H9 (cell line): ENCODE results near the gene SBF1. TPM values are rescaled to one million over a fixed set of nuclear protein-coding genes. Genes with fewer than 3 reads are reported as not detected.
A peak's percentile ranks its signal among the peaks of the same experiment; 100 is the strongest.

Experiments used
- DNase-seq: peaks from one replicate; pipeline ENCODE4 v3.0.0-alpha.2; 2017
- H2AFZ ChIP-seq: one replicate; pipeline ENCODE4 v1.6.1; 2013; ENCODE audit warnings: mild to moderate bottlenecking, low read length, control low read depth, moderate library complexity
- H2AK5ac ChIP-seq: 2 replicates; pipeline ENCODE4 v1.6.1; 2013; ENCODE audit warnings: low read length, control low read depth, mixed read lengths; ENCODE audit not compliant: insufficient read length
- H2BK120ac ChIP-seq: one replicate; pipeline ENCODE4 v1.6.1; 2013; ENCODE audit warnings: low read depth, mild to moderate bottlenecking, low read length, control low read depth, inconsistent platforms; ENCODE audit not compliant: poor library complexity, severe bottlenecking
- H2BK12ac ChIP-seq: 2 replicates; pipeline ENCODE4 v1.6.1; 2013; ENCODE audit warnings: low read length, control low read depth, mixed read lengths, low read depth; ENCODE audit not compliant: insufficient read length
- H2BK15ac ChIP-seq: 2 replicates; pipeline ENCODE4 v1.6.1; 2013; ENCODE audit warnings: low read depth, low read length, control low read depth
- H2BK20ac ChIP-seq: one replicate; pipeline ENCODE4 v1.6.1; 2013; ENCODE audit warnings: low read depth, mild to moderate bottlenecking, low read length, control low read depth, inconsistent platforms; ENCODE audit not compliant: poor library complexity, severe bottlenecking
- H2BK5ac ChIP-seq: 2 replicates; pipeline ENCODE4 v1.6.1; 2013; ENCODE audit warnings: low read length, control low read depth, mixed read lengths; ENCODE audit not compliant: insufficient read length
- H3K14ac ChIP-seq: 2 replicates; pipeline ENCODE4 v1.6.1; 2013; ENCODE audit warnings: low read length, control low read depth; ENCODE audit not compliant: insufficient read depth
- H3K18ac ChIP-seq: 2 replicates; pipeline ENCODE4 v1.6.1; 2013; ENCODE audit warnings: low read depth, mild to moderate bottlenecking, mixed read lengths, low read length, control low read depth; ENCODE audit not compliant: insufficient read length
- H3K23ac ChIP-seq: 2 replicates; pipeline ENCODE4 v1.6.1; 2013; ENCODE audit warnings: low read length, control low read depth, mixed read lengths, low read depth; ENCODE audit not compliant: insufficient read length
- H3K23me2 ChIP-seq: 2 replicates; pipeline ENCODE4 v1.6.1; 2013; ENCODE audit warnings: low read depth, mild to moderate bottlenecking, mixed read lengths, low read length, control low read depth; ENCODE audit not compliant: insufficient read length, poor library complexity, severe bottlenecking
- H3K27ac ChIP-seq: 2 replicates; pipeline ENCODE4 v1.5.1; 2013; ENCODE audit warnings: low read length, control low read depth, mixed read lengths, low read depth; ENCODE audit not compliant: insufficient read length
- H3K27me3 ChIP-seq: 2 replicates; pipeline ENCODE4 v1.6.1; 2013; ENCODE audit warnings: low read length, control low read depth, inconsistent platforms; ENCODE audit not compliant: insufficient read depth
- H3K4ac ChIP-seq: 2 replicates; pipeline ENCODE4 v1.6.1; 2013; ENCODE audit warnings: low read depth, mild to moderate bottlenecking, control low read depth, inconsistent platforms, low read length, moderate library complexity
- H3K4me1 ChIP-seq: 2 replicates; pipeline ENCODE4 v1.6.1; 2013; ENCODE audit warnings: low read length, control low read depth, inconsistent platforms; ENCODE audit not compliant: insufficient read depth
- H3K4me2 ChIP-seq: 2 replicates; pipeline ENCODE4 v1.6.1; 2013; ENCODE audit warnings: low read length, control low read depth, mixed read lengths; ENCODE audit not compliant: insufficient read length, insufficient read depth
- H3K56ac ChIP-seq: 2 replicates; pipeline ENCODE4 v1.6.1; 2013; ENCODE audit warnings: low read depth, mild to moderate bottlenecking, mixed read lengths, low read length, control low read depth; ENCODE audit not compliant: insufficient read length
- H3K79me1 ChIP-seq: 2 replicates; pipeline ENCODE4 v1.6.1; 2013; ENCODE audit warnings: low read depth, mild to moderate bottlenecking, moderate library complexity, low read length, control low read depth, inconsistent platforms; ENCODE audit not compliant: insufficient read depth, poor library complexity, severe bottlenecking
- H3K79me2 ChIP-seq: 2 replicates; pipeline ENCODE4 v1.6.1; 2013; ENCODE audit warnings: low read length, control low read depth, inconsistent platforms; ENCODE audit not compliant: insufficient read depth
- H3K9ac ChIP-seq: 2 replicates; pipeline ENCODE4 v1.6.1; 2013; ENCODE audit warnings: low read length, control low read depth, mixed read lengths; ENCODE audit not compliant: insufficient read length; ENCODE audit errors: extremely low read depth
- H3K9me3 ChIP-seq: one replicate; pipeline ENCODE4 v1.6.1; 2013; ENCODE audit warnings: low read depth, low read length, inconsistent platforms; ENCODE audit not compliant: control insufficient read depth
- H3T11ph ChIP-seq: one replicate; pipeline ENCODE4 v1.6.1; 2013; ENCODE audit warnings: mild to moderate bottlenecking, low read length, control low read depth, inconsistent platforms
- H4K20me1 ChIP-seq: one replicate; pipeline ENCODE4 v1.6.1; 2013; ENCODE audit not compliant: control insufficient read depth, insufficient read length, insufficient read depth
- H4K5ac ChIP-seq: 2 replicates; pipeline ENCODE4 v1.6.1; 2013; ENCODE audit warnings: low read depth, mild to moderate bottlenecking, mixed read lengths, low read length, control low read depth; ENCODE audit not compliant: insufficient read length
- H4K8ac ChIP-seq: replicated peaks from 2 replicates; pipeline ENCODE4 v1.6.1; 2013; ENCODE audit warnings: low read length, control low read depth, mixed read lengths, low read depth; ENCODE audit not compliant: insufficient read length
- H4K91ac ChIP-seq: 2 replicates; pipeline ENCODE4 v1.6.1; 2013; ENCODE audit warnings: low read depth, mild to moderate bottlenecking, moderate library complexity, mixed read lengths, low read length, control low read depth; ENCODE audit not compliant: insufficient read length
- H3K27ac Mint-ChIP-seq, 3 experiments: 2 replicates in 2 of 3; 3 replicates in 1 of 3; pipeline ENCODE4 v1.8.0; 2020 to 2021; ENCODE audit warnings: mixed read lengths in 3 of 3, mild to moderate bottlenecking in 1 of 3, moderate library complexity in 1 of 3
- H3K27me3 Mint-ChIP-seq: 2 replicates; pipeline ENCODE4 v1.8.0; 2021; ENCODE audit warnings: low read depth, mild to moderate bottlenecking, moderate library complexity, mixed read lengths
- H3K36me3 Mint-ChIP-seq, 3 experiments: 2 replicates in 2 of 3; 3 replicates in 1 of 3; pipeline ENCODE4 v1.8.0; 2020 to 2021; ENCODE audit warnings: low read depth in 3 of 3, mixed read lengths in 3 of 3; ENCODE audit not compliant: insufficient read depth in 1 of 3
- H3K4me1 Mint-ChIP-seq, 2 experiments: 2 replicates each; pipeline ENCODE4 v1.8.0; 2020; ENCODE audit warnings: mixed read lengths in 2 of 2
- H3K4me3 Mint-ChIP-seq, 2 experiments: 2 replicates in 1 of 2; 3 replicates in 1 of 2; pipeline ENCODE4 v1.8.0; 2020 to 2021; ENCODE audit warnings: mild to moderate bottlenecking in 2 of 2, mixed read lengths in 2 of 2, moderate library complexity in 1 of 2
- H3K9me3 Mint-ChIP-seq, 2 experiments: 2 replicates in 1 of 2; 3 replicates in 1 of 2; pipeline ENCODE4 v1.8.0; 2020; ENCODE audit warnings: mild to moderate bottlenecking in 2 of 2, mixed read lengths in 2 of 2, moderate library complexity in 1 of 2
- CTCF ChIP-seq: fragments of 200-600 bp; sonication (generic); conservative IDR thresholded peaks from 3 replicates; pipeline ENCODE4 v1.8.0; 2021; ENCODE audit warnings: antibody characterized with exemption, mild to moderate bottlenecking
- WGBS: extraction: QIAGEN DNeasy Blood & Tissue Kit; methylation state at CpG from one replicate; pipeline ENCODE4 v1.1.7; 2013; ENCODE audit warnings: missing lambda C conversion rate, low lambda C conversion rate, mixed read lengths; ENCODE audit not compliant: insufficient read length; ENCODE audit errors: extremely low coverage; 5-methylcytosine and 5-hydroxymethylcytosine counted together
- total RNA-seq: library from RNA; stranded (reverse); gene quantifications from 2 replicates; pipeline ENCODE4 v1.2.1, GENCODE V29; 2021

Gene SBF1
- total RNA-seq, 1 experiment from 2014 or later, result 69.8 TPM

DNA sequence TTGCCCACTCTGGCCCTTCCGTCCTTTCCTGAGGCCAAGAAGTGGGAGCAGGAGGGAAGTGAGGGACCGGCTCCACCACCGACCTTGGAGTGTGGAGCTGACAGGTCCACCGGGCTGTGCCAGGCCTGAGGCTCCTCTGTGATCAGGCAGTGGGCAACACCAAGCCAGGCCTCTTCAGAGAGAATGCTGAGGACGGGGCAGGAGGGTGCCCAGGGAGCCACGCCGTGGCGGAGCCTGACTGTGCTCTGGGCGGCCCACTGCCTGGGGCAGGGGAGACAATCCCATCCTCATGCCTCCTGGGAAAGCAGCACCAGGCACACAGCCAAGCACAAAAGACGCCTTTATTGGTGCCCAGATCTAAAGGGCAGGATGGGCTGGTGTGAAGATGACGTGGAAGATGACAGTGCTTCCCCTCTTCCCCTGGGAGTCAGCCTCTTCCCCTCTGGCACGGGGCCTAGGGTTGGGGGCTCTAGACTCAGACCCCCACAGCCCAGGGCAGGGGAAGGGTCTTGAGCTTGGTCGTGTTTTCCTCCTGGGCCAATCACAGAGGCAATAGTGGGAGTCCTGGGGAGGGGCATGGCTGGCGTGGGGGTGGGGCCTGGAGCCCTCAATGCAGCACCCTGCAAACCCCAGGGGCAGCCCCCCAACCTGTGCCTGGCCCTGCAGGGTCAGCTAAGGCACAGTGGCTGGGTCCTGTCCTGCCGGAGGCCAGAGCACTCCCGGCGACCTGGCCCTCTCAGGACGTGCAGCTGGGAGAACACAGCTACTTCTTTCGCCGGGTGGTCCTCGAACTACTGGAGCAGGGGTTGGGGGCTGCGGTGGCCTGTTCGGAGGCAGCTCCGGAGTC lies 28.0 kb upstream of the SBF1 start:
- TF ChIP-seq CTCF, result no peak
- no peaks in the 10 kb centered on the region for H3K9me3 ChIP-seq

More for the DNA sequence above, 28.0 kb upstream of the SBF1 start:
- H4K91ac ChIP-seq, result no peak overlapping the region
- no peak overlapping the region for H3K14ac ChIP-seq
- H3K79me1 ChIP-seq, result no peaks in the 10 kb centered on the region
- H2BK120ac ChIP-seq, result no peak overlapping the region
- no peak overlapping the region for H3T11ph ChIP-seq
- no peak overlapping the region for H3K56ac ChIP-seq
- Mint-ChIP-seq H3K4me1 (peaks cover 5 to 8% of the 10 kb centered on the region in 2 experiments), H3K36me3 (peaks cover 0 to 3% (median 0%) of the 10 kb centered on the region in 3 experiments; a peak in 2 of 7 replicates), H3K9me3 (no peaks in the 10 kb centered on the region), H3K4me3 (no peak overlapping the region), H3K27me3 (peaks cover 3% of the 10 kb centered on the region), H3K27ac (no peak overlapping the region)
- no peaks in the 10 kb centered on the region for H4K20me1 ChIP-seq
- no peak overlapping the region for H2AK5ac ChIP-seq
- no peak overlapping the region for H2BK5ac ChIP-seq
- H3K27me3 ChIP-seq, result no peaks in the 10 kb centered on the region
- no peak overlapping the region for H3K18ac ChIP-seq
- no peak overlapping the region for H3K9ac ChIP-seq
- no peak overlapping the region for H3K23ac ChIP-seq
- H4K8ac ChIP-seq, result no peak overlapping the region
- H2BK20ac ChIP-seq, result no peak overlapping the region
- no peak overlapping the region for H3K4me2 ChIP-seq
- no peak overlapping the region for H4K5ac ChIP-seq
- H2AFZ ChIP-seq, result no peak overlapping the region
- no peak overlapping the region for H2BK12ac ChIP-seq
- H3K4ac ChIP-seq, result no peak overlapping the region
- H3K4me1 ChIP-seq, result no peaks in the 10 kb centered on the region
- WGBS, result no CpG with 5 or more reads among the region's 24 CpGs
- DNase-seq, result peak; percentile 15
- H3K79me2 ChIP-seq, result no peaks in the 10 kb centered on the region
- peaks cover 8% of the 10 kb centered on the region for H3K23me2 ChIP-seq
- H3K27ac ChIP-seq, result no peak overlapping the region
- H2BK15ac ChIP-seq, result no peak overlapping the region
